Liver (tissue), 9 donors: ENCODE results near the gene MGRN1. TPM values are rescaled to one million over a fixed set of nuclear protein-coding genes. Genes with fewer than 3 reads are reported as not detected.

Experiments
- DNase-seq: peaks from one replicate; pipeline ENCODE4 v3.0.0-alpha.2; 2017; ENCODE audit warnings: low spot score
- H3K27ac ChIP-seq, 2 donors: one replicate each; pipeline ENCODE4 v1.7.0; 2013; ENCODE audit warnings: inconsistent platforms in 2 of 2, low read length in 2 of 2, control low read depth in 1 of 2, low read depth in 1 of 2, mild to moderate bottlenecking in 1 of 2
- H3K27me3 ChIP-seq, 4 donors: one replicate each; pipeline versions ENCODE4 v1.6.1 to v1.7.0; 2013; ENCODE audit warnings: low read length in 3 of 4, inconsistent platforms in 1 of 4, mild to moderate bottlenecking in 1 of 4, moderate library complexity in 1 of 4; ENCODE audit not compliant: control insufficient read depth in 4 of 4, insufficient read depth in 4 of 4
- H3K36me3 ChIP-seq, 4 donors: one replicate each; pipeline versions ENCODE4 v1.6.1 to v1.7.0; 2013; ENCODE audit warnings: low read length in 3 of 4, mild to moderate bottlenecking in 3 of 4, low read depth in 1 of 4, moderate library complexity in 1 of 4; ENCODE audit not compliant: control insufficient read depth in 4 of 4, insufficient read depth in 3 of 4
- H3K4me1 ChIP-seq, 4 donors: one replicate each; pipeline versions ENCODE4 v1.6.1 to v1.7.0; 2013; ENCODE audit warnings: low read length in 3 of 4, mild to moderate bottlenecking in 3 of 4, moderate library complexity in 1 of 4; ENCODE audit not compliant: control insufficient read depth in 4 of 4, insufficient read depth in 4 of 4
- H3K4me3 ChIP-seq, 3 donors: one replicate each; pipeline versions ENCODE4 v1.6.1 to v1.7.0; 2013; ENCODE audit warnings: low read length in 3 of 3, control low read depth in 1 of 3, low read depth in 1 of 3, mild to moderate bottlenecking in 1 of 3
- H3K9ac ChIP-seq, 2 donors: one replicate each; pipeline ENCODE4 v1.7.0; 2013; ENCODE audit warnings: low read length in 2 of 2, mild to moderate bottlenecking in 2 of 2, moderate library complexity in 2 of 2, control low read depth in 1 of 2, low read depth in 1 of 2
- H3K9me3 ChIP-seq, 4 donors: one replicate each; pipeline versions ENCODE4 v1.6.1 to v1.7.0; 2013; ENCODE audit warnings: low read length in 3 of 4; ENCODE audit not compliant: control insufficient read depth in 4 of 4
- EGR1 ChIP-seq, 2 donors: IDR thresholded peaks; 2 replicates each; pipeline ENCODE4 v1.6.1; 2016 to 2018; ENCODE audit warnings: antibody characterized with exemption in 2 of 2, low read depth in 2 of 2
- FOXA1 ChIP-seq: IDR thresholded peaks from 2 replicates; pipeline ENCODE4 v1.6.1; 2016; ENCODE audit warnings: antibody characterized with exemption
- FOXA2 ChIP-seq: IDR thresholded peaks from 2 replicates; pipeline ENCODE4 v1.6.1; 2016; ENCODE audit warnings: antibody characterized with exemption
- GABPA ChIP-seq, 2 donors: IDR thresholded peaks in 1 of 2; conservative IDR thresholded peaks in 1 of 2; 2 replicates each; pipeline ENCODE4 v1.6.1; 2016; ENCODE audit warnings: antibody characterized with exemption in 2 of 2, mild to moderate bottlenecking in 1 of 2, moderate library complexity in 1 of 2
- HNF4A ChIP-seq, 2 donors: conservative IDR thresholded peaks; 2 replicates each; pipeline ENCODE4 v1.6.1; 2016; ENCODE audit warnings: antibody characterized with exemption in 2 of 2, mild to moderate bottlenecking in 2 of 2
- HNF4G ChIP-seq: IDR thresholded peaks from 2 replicates; pipeline ENCODE4 v1.6.1; 2016; ENCODE audit warnings: antibody characterized with exemption
- JUND ChIP-seq, 2 donors: IDR thresholded peaks; 2 replicates each; pipeline ENCODE4 v1.6.1; 2016; ENCODE audit warnings: antibody characterized with exemption in 2 of 2
- NR2F2 ChIP-seq: IDR thresholded peaks from 2 replicates; pipeline ENCODE4 v1.6.1; 2016; ENCODE audit warnings: antibody characterized with exemption
- RXRA ChIP-seq, 2 donors: IDR thresholded peaks; 2 replicates each; pipeline ENCODE4 v1.6.1; 2017 to 2018; ENCODE audit warnings: antibody characterized with exemption in 2 of 2, mild to moderate bottlenecking in 1 of 2
- SP1 ChIP-seq: IDR thresholded peaks from 2 replicates; pipeline ENCODE4 v1.6.1; 2018; ENCODE audit warnings: antibody characterized with exemption, mild to moderate bottlenecking
- TAF1 ChIP-seq: conservative IDR thresholded peaks from 2 replicates; pipeline ENCODE4 v1.6.1; 2016; ENCODE audit warnings: antibody characterized with exemption, mild to moderate bottlenecking
- YY1 ChIP-seq: IDR thresholded peaks from 2 replicates; pipeline ENCODE4 v1.6.1; 2016; ENCODE audit warnings: antibody characterized with exemption, mild to moderate bottlenecking
- WGBS: extraction: QIAGEN DNeasy Blood & Tissue Kit; methylation state at CpG from one replicate; pipeline ENCODE4 v1.1.7; 2013; 5-methylcytosine and 5-hydroxymethylcytosine counted together
- polyA plus RNA-seq, 2 donors: library from polyadenylated mRNA; stranded (reverse) in 1 of 2; unstranded in 1 of 2; fragments of 200-250 nt in 1 of 2; fragments of >200 nt in 1 of 2; fragmentation: Nextera tagmentation in 1 of 2; extraction: Ambion mirVana in 1 of 2; gene quantifications; one replicate each; pipeline versions ENCODE4 v1.2.1 to v1.2.3, GENCODE V29; 2013 to 2015
- total RNA-seq, 2 donors: library from RNA; depleted of rRNA; stranded (reverse); fragments of >200 nt; gene quantifications; one replicate each; pipeline ENCODE4 v1.2.3, GENCODE V29; 2014
- TF ChIP-seq, protein P1 (sequence below): IDR thresholded peaks from 2 replicates; pipeline ENCODE4 v1.6.1; 2016; ENCODE audit warnings: antibody characterized with exemption
- TF ChIP-seq, protein P2 (sequence below): IDR thresholded peaks from 2 replicates; pipeline ENCODE4 v1.6.1; 2016; ENCODE audit warnings: antibody characterized with exemption
- TF ChIP-seq, protein P3 (sequence below): fragments of 150-350 bp; IDR thresholded peaks from 2 replicates; pipeline ENCODE4 v1.5.1; 2017; ENCODE audit warnings: improper control_type of control experiment, low read depth, low read length; ENCODE audit not compliant: missing input control
- TF ChIP-seq, protein P4 (sequence below): IDR thresholded peaks from 2 replicates; pipeline ENCODE4 v1.6.1; 2016; ENCODE audit warnings: antibody characterized with exemption
- donor health status: healthy.
- donor health status: healthy.
- donor health status: healthy.
- donor health status: healthy.
- donor health status: healthy.

Gene MGRN1
- total and polyA plus RNA-seq, 4 donors = 15.9 to 35.7 (median 25.9) TPM

DNA sequence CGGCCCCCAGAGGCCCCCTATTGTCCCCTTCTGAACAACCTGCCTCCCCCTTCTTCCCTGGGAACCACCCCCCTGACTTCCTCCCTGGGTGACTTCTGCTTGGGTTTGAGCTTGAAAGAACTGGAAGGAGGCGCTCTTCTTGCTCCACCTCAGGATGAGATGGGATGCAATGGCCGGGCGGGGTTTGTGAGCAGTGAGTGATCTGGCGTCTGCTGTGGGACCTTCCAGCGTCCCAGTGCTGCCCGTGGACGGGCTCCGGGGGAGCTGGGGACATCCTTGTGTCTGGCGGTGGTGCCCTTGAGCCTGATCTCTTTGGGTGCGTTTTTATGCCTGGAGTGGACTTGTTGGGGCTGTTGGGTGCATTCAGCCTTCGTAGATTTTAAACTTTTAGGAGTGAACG is 11.6 kb downstream of the MGRN1 start (continued):
- TF ChIP-seq GABPA (IDR thresholded peaks at IDR 0.05 in 1 of 2, conservative IDR thresholded peaks at IDR 0.05 in 1 of 2) (no peak), FOXA2 (no peak)
- TF ChIP-seq, protein P1, sequence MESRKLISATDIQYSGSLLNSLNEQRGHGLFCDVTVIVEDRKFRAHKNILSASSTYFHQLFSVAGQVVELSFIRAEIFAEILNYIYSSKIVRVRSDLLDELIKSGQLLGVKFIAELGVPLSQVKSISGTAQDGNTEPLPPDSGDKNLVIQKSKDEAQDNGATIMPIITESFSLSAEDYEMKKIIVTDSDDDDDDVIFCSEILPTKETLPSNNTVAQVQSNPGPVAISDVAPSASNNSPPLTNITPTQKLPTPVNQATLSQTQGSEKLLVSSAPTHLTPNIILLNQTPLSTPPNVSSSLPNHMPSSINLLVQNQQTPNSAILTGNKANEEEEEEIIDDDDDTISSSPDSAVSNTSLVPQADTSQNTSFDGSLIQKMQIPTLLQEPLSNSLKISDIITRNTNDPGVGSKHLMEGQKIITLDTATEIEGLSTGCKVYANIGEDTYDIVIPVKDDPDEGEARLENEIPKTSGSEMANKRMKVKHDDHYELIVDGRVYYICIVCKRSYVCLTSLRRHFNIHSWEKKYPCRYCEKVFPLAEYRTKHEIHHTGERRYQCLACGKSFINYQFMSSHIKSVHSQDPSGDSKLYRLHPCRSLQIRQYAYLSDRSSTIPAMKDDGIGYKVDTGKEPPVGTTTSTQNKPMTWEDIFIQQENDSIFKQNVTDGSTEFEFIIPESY = no peak

DNA sequence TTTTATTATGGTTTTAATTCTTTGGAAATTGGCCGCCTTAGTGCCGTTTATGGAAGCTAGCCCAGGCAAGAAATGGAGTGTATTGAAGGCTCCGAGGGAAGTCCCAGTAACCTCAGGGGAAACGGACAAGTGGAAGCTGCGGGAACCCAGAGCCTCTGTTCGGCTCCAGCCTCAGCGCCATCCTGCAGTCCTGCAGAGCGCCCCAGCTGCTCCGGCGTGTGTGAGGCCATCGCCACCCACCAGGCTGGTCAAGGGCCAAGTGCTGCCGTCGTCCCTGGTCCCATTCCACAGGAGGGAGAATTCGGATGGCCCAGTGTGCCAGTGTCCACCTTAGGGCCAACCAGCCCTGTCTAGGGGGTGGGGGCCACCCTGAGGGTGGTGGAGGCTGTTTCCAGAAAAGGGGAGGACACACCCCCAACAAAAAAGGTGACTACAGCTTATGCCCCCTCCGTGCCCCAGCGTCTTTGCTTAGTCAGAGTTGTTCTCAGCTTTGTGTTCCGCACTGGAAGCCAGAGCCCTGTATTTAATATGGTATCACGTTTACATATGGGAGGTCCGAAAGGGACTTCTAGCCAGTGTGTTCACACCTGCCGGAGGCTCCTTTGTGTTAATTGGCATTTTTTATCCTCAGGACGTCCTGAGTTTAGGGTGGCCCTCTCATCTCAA is 13.0 kb downstream of the MGRN1 start:
- no peak for DNase-seq
- H3K9me3 ChIP-seq = no peaks in the 10 kb centered on the region
- no peaks in the 10 kb centered on the region for H3K27me3 ChIP-seq
- TF ChIP-seq, protein P2, sequence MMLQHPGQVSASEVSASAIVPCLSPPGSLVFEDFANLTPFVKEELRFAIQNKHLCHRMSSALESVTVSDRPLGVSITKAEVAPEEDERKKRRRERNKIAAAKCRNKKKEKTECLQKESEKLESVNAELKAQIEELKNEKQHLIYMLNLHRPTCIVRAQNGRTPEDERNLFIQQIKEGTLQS = no peak
- TF ChIP-seq EGR1 (IDR thresholded peaks at IDR 0.05; ENCODE audit: low read depth in 2 of 2) (no peak), SP1 (no peak), JUND (IDR thresholded peaks at IDR 0.05) (no peak), HNF4A (conservative IDR thresholded peaks at IDR 0.05) (no peak), TAF1 (no peak), HNF4G (no peak), FOXA2 (no peak), NR2F2 (no peak)
- TF ChIP-seq, protein P3, sequence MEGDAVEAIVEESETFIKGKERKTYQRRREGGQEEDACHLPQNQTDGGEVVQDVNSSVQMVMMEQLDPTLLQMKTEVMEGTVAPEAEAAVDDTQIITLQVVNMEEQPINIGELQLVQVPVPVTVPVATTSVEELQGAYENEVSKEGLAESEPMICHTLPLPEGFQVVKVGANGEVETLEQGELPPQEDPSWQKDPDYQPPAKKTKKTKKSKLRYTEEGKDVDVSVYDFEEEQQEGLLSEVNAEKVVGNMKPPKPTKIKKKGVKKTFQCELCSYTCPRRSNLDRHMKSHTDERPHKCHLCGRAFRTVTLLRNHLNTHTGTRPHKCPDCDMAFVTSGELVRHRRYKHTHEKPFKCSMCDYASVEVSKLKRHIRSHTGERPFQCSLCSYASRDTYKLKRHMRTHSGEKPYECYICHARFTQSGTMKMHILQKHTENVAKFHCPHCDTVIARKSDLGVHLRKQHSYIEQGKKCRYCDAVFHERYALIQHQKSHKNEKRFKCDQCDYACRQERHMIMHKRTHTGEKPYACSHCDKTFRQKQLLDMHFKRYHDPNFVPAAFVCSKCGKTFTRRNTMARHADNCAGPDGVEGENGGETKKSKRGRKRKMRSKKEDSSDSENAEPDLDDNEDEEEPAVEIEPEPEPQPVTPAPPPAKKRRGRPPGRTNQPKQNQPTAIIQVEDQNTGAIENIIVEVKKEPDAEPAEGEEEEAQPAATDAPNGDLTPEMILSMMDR = no peak
- WGBS = 92% methylated on average over 21 of the region's 21 CpGs
- no peak overlapping the region for H3K4me3 ChIP-seq
- no peak overlapping the region for H3K9ac ChIP-seq
- H3K27ac ChIP-seq = no peak overlapping the region
- peaks cover 0 to 11% (median 0%) of the 10 kb centered on the region in 4 donors for H3K36me3 ChIP-seq
- H3K4me1 ChIP-seq = no peaks in the 10 kb centered on the region

DNA sequence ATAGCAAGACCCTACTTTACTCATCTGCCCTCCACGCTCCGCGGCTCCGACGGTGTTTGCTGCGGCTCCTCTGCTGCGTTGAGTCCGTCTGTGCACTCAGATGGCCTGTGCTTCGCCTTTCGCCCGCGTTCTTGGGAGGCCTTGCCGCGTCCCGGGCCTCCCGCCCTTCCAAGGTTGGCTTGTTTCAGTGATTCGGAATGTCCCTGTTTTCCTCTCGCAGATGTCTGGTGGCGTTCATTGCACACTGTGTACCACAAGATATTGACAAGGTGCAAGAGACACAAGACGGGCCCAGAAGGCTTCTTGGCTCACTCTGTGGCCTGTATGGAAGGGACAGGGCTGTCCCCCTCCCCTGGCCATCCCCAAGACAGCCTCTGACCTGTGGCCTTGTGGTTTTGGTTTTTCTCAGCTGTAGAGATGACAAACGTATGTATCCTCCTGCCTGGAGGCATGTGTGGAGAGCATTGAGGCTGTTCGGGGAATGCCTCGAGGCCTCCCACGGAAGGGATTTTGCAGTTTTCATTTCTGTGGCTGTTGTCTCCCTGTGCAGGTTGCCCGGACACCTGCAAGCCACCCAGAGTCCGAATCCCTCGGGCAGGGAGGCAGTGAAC is 15.4 kb downstream of the MGRN1 start:
- H3K4me1 ChIP-seq = no peaks in the 10 kb centered on the region
- no peak overlapping the region for H3K4me3 ChIP-seq
- H3K27ac ChIP-seq = no peak overlapping the region
- H3K27me3 ChIP-seq = no peaks in the 10 kb centered on the region
- WGBS = 92% methylated on average over 27 of the region's 27 CpGs
- no peak for DNase-seq
- H3K36me3 ChIP-seq = peaks cover 0 to 9% (median 0%) of the 10 kb centered on the region in 4 donors
- no peaks in the 10 kb centered on the region for H3K9me3 ChIP-seq
- H3K9ac ChIP-seq = no peak overlapping the region
- TF ChIP-seq SP1 (no peak), TAF1 (no peak), GABPA (IDR thresholded peaks at IDR 0.05 in 1 of 2, conservative IDR thresholded peaks at IDR 0.05 in 1 of 2) (no peak), RXRA (IDR thresholded peaks at IDR 0.05) (no peak), FOXA1 (no peak), HNF4G (no peak), NR2F2 (no peak), HNF4A (conservative IDR thresholded peaks at IDR 0.05) (no peak), YY1 (no peak), FOXA2 (no peak), JUND (IDR thresholded peaks at IDR 0.05) (no peak), EGR1 (IDR thresholded peaks at IDR 0.05; ENCODE audit: low read depth in 2 of 2) (no peak)
- TF ChIP-seq, protein P4, sequence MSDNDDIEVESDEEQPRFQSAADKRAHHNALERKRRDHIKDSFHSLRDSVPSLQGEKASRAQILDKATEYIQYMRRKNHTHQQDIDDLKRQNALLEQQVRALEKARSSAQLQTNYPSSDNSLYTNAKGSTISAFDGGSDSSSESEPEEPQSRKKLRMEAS = no peak
- TF ChIP-seq, protein P1 = no peak
- TF ChIP-seq, protein P3 = no peak
- TF ChIP-seq, protein P2 = no peak
